GM18907 (cell line): Measurements from ENCODE around the gene PHF12.

ENCODE experiments used
- ATAC-seq: cut with Tn5 transposase; IDR thresholded peaks from one replicate; pipeline ENCODE4 v1.9.1; 2021; ENCODE audit warnings: mild to moderate bottlenecking, moderate library complexity; ENCODE audit not compliant: unreplicated experiment

The PHF12 gene

DNA sequence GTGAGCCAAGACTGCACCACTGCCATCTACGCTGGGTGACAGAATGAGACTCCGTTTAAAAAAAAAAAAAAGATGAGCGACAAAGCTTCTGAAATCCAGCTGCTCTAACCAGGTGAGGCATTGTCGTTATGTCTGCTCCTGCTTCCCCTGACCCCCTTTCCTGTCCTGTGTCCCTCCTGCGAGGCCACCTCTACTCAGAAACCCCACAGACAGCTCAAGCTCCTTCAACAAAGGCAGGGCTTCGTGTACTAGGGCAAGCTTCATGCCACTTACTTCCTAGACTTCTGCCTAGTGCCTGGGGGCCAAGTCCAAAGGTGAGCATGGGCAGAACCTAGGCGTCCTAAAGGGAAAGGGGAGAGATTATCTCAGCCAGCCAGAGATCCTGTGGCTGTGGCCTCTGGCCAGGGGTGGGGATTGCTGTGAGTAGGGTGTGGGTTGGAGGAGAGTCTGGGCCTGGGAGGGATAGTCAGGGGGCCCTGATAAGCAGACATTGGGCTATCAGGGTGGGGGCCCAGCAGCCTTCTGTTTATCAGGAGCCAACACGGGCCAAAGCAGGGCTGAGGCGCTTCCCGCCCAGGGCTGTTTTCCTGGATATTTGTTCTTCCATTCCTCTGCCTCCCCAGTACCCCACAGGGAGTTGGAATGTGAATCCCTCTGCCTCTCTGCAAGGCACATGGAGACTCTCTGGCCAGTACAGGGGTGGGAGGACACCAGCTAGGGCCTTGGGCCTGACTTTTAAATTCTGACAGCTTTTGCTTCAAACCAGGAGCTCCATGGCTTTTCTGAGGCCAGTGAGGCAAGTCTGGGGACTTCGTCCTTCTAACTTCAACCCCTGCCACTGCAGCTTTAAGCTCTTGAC is 86.1 kb downstream of the PHF12 start:
- ATAC-seq = no peak

DNA sequence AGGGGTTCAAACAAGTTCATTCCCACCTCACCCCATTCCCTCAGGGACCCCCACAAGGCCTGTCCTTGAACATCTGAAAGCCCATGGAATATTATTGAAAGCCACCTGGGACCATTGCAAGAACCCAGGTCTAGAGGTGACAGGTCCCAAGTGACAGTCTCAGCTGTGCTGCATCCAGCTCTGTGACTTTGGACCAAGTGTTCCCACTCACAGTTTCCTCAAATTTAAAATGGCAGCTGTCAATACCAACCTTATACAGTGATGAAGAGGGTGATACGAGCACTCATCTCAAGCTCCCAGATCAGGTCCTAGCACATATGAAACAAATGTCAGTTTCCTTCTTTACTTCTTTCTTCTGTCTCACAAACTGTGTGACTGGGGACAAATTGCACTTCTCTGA is 87.4 kb downstream of the PHF12 start:
- no peak for ATAC-seq

DNA sequence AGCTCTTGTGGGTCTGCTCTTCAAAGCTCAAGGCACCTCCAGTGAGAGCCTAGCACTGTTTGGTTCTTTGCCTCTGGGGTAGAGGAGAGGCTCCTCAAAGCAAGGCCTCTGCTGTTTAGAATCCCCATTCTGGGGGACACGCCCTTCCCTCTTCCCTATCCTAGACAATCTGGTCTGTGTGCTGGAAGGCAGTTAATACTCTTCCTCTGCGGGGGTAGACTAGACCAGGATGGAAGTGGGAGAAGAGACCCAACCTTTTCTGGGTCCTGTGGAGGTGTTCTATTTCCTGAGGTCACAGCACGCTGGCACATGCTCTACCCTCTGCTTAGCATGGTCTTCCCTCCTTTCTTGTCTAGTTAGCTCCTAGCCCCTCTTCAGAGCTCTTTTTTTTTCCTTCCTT is 88.8 kb downstream of the PHF12 start:
- no peak for ATAC-seq

DNA sequence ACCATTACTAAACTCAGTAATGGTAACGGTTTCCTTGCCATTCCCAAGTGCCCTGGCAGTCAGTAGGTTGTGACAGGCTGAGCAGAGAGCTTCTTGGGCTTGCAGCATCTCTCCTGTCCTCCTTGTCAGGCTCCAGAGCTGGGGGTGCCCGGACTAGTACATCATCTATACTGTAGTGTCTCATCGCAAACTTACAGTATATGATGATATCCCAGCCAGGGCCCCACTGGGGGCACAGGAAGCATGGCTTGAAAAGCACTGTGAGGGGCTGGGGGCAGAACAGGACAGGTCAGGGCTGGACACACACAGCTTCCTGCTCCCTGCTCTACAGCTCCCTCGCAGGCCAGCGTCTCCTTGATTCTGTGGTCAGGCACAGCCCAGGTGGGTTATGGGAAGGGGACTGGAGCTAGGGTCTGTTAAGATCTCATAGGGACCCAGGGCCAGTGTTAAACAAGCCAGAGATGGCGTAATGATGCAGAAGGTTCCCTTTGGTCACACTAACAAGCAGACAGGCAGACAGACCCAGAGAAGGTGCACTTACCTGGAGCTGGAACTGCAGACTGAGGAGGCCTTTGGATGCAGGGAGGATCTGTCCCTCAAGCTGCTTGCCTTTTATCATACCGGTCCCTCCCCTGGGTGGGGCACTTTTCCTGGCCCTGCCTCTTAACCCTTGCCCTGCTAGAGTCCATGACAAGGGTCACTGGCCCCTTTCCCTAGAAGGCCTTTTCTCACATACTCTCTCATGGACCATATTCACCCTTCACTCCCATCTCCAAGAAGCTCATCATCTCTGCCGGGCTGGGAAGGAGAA is 89.7 kb downstream of the PHF12 start:
- no peak for ATAC-seq

DNA sequence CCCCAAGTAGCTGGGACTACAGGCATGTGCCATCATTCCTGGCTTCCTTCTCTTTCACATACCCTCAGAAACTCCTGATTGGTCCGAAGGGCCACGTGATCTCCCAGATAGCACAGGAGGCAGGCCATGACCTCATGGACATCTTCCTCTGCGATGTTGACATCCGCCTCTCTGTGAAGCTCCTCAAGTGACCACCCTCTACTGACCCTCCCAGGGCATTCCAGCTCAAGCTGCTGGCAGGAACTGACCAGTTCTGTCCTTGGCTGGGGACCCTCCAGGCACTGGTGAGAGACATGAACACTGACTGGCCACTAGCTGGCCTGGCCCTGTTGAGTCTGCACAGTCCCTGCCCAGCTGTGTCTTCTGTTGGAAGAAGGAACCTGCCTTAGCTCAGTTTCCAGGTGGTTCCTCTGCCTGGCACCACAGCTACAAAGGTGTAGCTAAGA is 90.9 kb downstream of the PHF12 start:
- ATAC-seq = no peak

DNA sequence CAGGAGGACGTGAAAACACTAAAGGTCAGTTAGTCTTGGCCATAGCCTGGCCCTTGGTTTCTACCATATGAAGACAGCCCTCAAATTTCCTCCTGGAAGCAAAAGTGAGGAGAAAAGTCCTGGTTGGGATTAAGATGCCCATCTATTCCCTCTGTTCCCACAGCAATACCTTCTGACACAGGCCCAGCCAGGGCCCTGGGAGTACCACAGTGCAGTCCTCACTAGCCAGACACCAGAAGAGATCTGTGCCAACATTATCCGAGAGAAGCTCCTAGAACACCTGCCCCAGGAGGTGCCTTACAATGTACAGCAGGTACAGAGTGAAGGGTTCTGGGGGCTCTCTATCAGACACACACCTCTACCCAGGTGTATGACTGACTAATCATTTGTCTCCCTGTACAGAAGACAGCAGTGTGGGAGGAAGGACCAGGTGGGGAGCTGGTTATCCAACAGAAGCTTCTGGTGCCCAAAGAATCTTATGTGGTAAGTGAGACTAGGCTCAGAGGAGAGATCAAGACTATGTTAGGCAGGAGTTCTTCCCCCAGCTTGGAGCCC is 92.4 kb downstream of the PHF12 start:
- ATAC-seq = no peak

DNA sequence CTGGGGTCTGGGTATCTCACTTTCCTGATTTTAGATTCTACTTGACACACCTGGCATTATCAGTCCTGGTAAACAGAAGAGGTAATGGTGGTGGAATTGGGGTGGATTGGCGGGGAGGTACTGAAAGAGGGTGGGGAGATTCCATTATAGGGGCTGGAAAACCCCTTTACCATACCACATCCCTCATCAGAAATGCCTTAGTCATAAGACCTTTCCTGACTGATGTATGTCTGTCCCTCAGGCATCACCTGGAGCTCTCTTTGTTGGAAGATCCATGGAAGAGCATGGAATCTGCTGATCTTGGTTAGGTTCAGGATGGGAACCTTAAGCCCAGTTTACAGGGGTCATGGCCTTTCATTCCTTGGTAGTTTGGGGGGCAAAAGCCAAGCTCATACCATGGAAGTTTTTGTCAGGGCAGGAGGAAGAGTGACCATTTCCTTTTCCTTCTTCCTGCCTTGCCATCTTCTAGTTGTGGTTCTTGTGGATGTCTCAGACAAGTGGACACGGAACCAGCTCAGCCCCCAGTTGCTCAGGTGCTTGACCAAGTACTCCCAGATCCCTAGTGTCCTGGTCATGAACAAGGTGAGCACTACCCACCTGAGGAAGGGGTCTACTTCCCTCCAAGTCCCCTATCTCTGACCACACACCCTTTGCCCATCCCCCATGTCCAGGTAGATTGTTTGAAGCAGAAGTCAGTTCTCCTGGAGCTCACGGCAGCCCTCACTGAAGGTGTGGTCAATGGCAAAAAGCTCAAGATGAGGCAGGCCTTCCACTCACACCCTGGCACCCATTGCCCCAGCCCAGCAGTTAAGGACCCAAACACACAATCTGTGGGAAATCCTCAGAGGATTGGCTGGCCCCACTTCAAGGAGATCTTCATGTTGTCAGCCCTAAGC is 93.2 kb downstream of the PHF12 start:
- ATAC-seq = no peak

DNA sequence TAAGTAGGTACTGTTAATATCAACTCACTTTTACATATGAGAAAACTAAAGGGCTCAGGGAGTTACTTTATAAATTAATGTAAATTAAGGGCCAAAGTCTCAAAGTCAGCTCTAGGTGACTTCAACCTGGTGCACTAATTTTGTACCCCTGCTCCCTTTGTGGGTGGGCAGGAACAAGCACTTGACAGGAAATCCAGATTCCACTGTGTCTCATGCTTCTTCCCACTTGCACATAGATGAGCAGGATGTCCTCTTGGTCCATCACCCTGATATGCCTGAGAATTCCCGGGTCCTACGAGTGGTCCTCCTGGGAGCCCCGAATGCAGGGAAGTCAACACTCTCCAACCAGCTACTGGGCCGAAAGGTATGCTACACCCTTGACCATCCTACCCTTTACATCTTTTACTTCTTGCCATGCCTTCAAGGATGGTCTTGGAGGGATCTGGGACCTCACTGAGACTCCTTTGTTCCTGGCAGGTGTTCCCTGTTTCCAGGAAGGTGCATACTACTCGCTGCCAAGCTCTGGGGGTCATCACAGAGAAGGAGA is 95.2 kb downstream of the PHF12 start:
- no peak for ATAC-seq

DNA sequence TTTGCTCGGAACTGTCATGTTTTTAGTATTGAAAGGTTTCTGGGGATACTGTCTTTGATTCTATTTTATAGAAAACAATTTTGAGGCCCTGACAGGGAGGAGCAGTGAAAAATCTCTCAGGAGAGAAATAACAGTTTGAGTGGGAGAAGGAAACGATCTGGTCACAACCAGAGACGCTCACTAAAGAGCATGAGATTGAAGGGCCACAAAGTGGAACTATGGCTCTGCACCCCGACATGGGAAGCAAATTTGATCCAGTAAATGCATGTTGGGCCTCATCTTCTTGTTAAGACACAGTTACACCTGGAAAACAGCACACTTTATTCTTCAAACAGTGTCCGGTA is 96.0 kb downstream of the PHF12 start:
- no peak for ATAC-seq
